Panc1 (cell line): Measurements from ENCODE around the gene B9D1.

Experiments
- CTCF ChIP-seq: fragments of 450-650 bp; IDR thresholded peaks from 2 replicates; pipeline ENCODE4 v1.5.1; 2017; ENCODE audit warnings: mild to moderate bottlenecking
- POLR2AphosphoS5 ChIP-seq: IDR thresholded peaks from 2 replicates; pipeline ENCODE4 v1.6.1; 2012; ENCODE audit warnings: mild to moderate bottlenecking, low read depth, low read length, moderate library complexity
- REST ChIP-seq, 2 experiments: IDR thresholded peaks; 2 replicates each; pipeline ENCODE4 v1.6.1; 2011 to 2012; ENCODE audit warnings: low read depth in 2 of 2, control low read depth in 1 of 2, low read length in 1 of 2, mild to moderate bottlenecking in 1 of 2, moderate library complexity in 1 of 2; ENCODE audit not compliant: insufficient read depth in 1 of 2
- SIN3A ChIP-seq: IDR thresholded peaks from 2 replicates; pipeline ENCODE4 v1.6.1; 2012; ENCODE audit warnings: low read depth, mild to moderate bottlenecking, low read length, moderate library complexity, borderline replicate concordance; ENCODE audit not compliant: insufficient read depth
- TCF7L2 ChIP-seq: IDR thresholded peaks from 2 replicates; pipeline ENCODE4 v1.6.1; 2011; ENCODE audit warnings: mild to moderate bottlenecking, low read depth, low read length, inconsistent platforms

- TF ChIP-seq CTCF (no peak), POLR2AphosphoS5 (no peak), SIN3A (no peak), REST (IDR thresholded peaks at IDR 0.05; ENCODE audit: insufficient read depth in 1 of 2, low read depth in 2 of 2, low read length in 1 of 2) (no peak), TCF7L2 (no peak)
These were observed 40.9 kb downstream of the B9D1 start for GRCh38 chr17:19321481-19322128.
